ENCODE measurements around the gene SMNDC1. TPM values are rescaled to one million over a fixed set of nuclear protein-coding genes. Genes with fewer than 3 reads are reported as not detected.
"Not testable (repeated sequence)": the region's sequence is repeated elsewhere in the genome, so short reads cannot be mapped to it uniquely, and the experiment has no call there.

SMNDC1 gene
- total RNA-seq, 4 donors from 2014 or later, result 8.1 to 20.4 (median 14.1) TPM

DNA sequence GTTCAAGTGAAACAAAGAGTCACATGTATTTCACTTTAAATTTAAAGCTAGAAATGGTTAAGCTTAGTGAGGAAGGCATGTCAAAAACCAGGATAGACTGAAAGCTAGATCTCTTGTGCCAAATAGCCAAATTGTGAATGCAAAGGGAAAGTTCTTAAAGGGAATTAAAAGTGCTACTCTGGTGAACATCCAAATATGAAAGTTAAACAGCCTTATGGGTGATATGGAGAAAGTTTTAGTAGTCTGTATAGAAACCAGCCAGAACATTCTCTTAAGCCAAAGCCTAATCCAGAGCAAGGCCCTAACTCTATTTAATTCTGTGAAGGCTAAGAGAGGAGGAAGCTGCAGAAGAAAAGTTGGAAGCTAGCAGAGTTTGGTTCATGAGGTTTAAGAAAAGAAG lies 50.3 kb downstream of the SMNDC1 start:
- TF ChIP-seq, protein P1, sequence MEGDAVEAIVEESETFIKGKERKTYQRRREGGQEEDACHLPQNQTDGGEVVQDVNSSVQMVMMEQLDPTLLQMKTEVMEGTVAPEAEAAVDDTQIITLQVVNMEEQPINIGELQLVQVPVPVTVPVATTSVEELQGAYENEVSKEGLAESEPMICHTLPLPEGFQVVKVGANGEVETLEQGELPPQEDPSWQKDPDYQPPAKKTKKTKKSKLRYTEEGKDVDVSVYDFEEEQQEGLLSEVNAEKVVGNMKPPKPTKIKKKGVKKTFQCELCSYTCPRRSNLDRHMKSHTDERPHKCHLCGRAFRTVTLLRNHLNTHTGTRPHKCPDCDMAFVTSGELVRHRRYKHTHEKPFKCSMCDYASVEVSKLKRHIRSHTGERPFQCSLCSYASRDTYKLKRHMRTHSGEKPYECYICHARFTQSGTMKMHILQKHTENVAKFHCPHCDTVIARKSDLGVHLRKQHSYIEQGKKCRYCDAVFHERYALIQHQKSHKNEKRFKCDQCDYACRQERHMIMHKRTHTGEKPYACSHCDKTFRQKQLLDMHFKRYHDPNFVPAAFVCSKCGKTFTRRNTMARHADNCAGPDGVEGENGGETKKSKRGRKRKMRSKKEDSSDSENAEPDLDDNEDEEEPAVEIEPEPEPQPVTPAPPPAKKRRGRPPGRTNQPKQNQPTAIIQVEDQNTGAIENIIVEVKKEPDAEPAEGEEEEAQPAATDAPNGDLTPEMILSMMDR (IDR thresholded peaks at IDR 0.05), result no peak
- ATAC-seq (ENCODE audit: low FRiP score) (no peak), DNase-seq (ENCODE audit: low spot score) (no peak)

DNA sequence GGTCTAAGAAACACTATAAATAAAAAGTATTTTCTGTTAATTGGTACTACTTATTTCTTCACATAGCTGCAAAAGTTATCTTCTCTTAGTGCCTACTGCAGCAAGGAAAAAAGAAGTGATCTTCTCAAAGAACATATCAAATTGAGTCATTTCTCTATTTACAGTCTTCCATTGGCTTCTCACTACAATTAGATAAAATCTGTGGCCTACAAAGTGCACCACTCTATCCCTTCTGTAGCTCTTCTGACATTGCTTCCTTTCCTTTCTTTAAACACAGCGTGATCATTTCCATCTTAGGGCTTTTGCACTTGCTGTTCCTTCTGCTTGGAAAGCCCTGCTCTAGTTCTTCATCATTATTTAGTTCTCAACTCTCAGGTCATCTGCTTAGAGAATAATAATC lies 52.6 kb downstream of the SMNDC1 start:
- no peak for ATAC-seq (ENCODE audit: low FRiP score)
- DNase-seq (ENCODE audit: low spot score), result no peak
- TF ChIP-seq, protein P1 (IDR thresholded peaks at IDR 0.05), result no peak

DNA sequence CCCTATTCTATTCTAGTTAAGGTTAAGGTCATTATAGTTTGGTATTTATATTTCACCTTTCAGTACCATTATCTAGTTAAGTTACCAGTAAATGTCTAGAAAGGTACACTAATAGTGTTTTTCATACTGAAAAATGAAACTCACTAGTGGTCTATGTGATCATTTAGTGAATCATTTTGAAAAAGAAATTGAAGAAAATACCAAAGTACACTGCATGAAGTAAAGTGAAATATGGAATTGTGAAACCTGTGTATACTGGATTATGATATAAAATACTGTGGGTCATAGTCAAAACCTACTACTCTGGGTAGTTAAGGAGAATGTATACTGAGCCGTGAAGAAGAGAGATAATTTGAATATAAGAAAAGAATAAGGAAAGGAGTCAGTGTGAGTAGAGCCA lies 53.3 kb downstream of the SMNDC1 start:
- not testable (repeated sequence) for ATAC-seq (ENCODE audit: low FRiP score); DNase-seq (ENCODE audit: low spot score)

DNA sequence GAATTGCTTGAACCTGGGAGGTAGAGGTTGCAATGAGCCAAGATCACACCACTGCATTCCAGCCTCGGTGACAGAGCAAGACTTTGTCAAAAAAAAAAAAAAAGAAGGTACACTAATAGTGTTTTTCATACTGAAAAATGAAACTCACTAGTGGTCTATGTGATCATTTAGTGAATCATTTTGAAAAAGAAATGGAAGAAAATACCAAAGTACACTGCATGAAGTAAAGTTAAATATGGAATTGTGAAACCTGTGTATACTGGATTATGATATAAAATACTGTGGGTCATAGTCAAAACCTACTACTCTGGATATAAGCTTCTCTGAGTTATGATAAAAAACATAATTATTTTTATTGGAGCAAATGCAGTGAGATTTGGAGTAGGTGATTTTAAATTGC lies 55.2 kb downstream of the SMNDC1 start:
- not testable (repeated sequence) for DNase-seq (ENCODE audit: low spot score); ATAC-seq (ENCODE audit: low FRiP score)

DNA sequence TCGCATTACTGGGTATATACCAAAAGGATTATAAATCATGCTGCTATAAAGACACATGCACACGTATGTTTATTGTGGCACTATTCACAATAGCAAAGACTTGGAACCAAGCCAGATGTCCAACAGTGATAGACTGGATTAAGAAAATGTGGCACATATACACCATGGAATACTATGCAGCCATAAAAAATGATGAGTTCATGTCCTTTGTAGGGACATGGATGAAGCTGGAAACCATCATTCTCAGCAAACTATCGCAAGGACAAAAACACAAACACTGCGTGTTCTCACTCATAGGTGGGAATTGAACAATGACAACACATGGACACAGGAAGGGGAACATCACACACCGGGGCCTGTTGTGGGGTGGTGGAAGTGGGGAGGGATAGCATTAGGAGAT lies 56.9 kb downstream of the SMNDC1 start:
- ATAC-seq (ENCODE audit: low FRiP score); DNase-seq (ENCODE audit: low spot score): not testable (repeated sequence)

DNA sequence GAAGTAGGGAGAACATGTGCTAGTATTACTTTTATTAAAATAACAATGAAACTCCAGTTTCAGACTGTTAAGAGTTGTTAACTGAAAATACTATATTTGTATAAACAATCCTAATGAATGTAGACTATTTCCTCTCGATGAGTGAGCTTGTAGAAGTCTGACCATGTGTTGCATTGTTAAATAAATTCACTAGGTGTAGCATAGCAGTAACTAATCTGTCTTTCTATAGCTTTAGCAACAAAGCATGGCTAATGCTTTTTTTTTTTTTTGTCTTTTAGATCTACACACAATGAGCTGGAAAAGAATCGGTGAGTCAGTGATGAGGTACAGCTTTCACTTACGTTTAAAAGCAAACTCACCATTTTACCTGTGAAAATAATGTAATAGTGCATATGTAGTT lies 60.2 kb downstream of the SMNDC1 start:
- TF ChIP-seq, protein P1 (IDR thresholded peaks at IDR 0.05), result no peak
- DNase-seq (ENCODE audit: low spot score) (no peak), ATAC-seq (ENCODE audit: low FRiP score) (no peak)

DNA sequence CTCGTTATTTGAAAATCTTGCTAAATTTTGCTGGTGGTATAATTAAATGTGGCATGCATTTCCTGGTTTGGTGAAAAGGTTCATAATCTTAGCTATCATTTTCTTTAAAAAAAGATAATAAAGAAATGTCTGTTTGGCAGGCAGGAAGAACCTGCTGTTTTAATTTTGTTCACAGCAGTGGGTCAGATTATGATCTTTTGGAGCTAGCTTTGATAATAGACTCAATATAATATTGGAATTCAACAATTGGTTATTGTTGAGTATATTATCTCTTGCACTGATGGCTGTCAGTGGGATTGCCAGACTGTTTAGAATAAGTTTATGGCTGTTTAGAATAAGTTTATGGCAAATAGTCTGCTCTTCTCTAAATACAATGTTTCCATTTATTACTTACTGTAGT lies 62.2 kb downstream of the SMNDC1 start:
- TF ChIP-seq, protein P1 (IDR thresholded peaks at IDR 0.05), result no peak
- no peak for DNase-seq (ENCODE audit: low spot score)
- ATAC-seq (ENCODE audit: low FRiP score), result no peak

DNA sequence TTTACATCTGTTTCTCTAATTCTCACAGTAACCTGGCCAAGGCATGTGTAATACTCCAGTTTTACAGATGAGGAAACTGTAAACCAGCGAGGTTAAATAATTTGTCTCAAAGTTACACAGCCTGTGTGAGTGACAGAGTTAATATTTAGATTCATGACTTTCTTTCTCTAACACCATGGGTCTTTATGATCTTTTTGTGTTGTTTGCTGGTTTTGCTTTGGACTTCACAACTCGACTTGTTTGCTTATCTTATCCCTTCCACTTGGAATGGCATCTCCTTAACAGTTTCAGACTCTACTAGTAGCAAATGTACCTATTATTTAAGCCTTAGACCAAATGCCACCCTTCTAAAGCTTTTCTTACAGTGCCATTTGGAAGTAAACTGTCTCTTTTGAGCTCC lies 62.9 kb downstream of the SMNDC1 start:
- TF ChIP-seq, protein P1 (IDR thresholded peaks at IDR 0.05), result no peak
- no peak for ATAC-seq (ENCODE audit: low FRiP score)
- no peak for DNase-seq (ENCODE audit: low spot score)

DNA sequence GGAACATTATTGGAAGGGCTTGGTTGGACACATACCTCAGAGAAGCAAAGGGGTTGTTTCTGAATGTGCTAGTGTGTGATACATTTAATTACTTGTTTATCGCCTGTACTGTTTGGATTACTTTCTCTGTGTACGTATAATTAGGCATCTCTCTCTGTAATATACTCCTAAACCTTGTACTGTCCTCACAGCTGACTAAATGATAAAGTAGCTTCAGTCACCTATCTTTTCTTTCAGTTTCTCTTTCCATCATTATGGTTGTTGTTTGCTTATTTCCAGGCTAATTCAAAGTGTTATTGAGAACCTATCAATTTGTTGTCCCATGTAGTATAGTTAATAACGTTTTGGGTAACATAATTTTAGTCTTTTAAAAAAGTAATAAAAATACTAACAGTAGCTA lies 63.3 kb downstream of the SMNDC1 start:
- ATAC-seq (ENCODE audit: low FRiP score), result no peak

More for the DNA sequence above, 63.3 kb downstream of the SMNDC1 start:
- TF ChIP-seq, protein P1 (IDR thresholded peaks at IDR 0.05), result no peak
- DNase-seq (ENCODE audit: low spot score), result no peak

All from omental fat pad (tissue), 4 donors.